Measurements from ENCODE around the gene SHISA7. TPM values are rescaled to one million over a fixed set of nuclear protein-coding genes. Genes with fewer than 3 reads are reported as not detected.

The SHISA7 gene
- total RNA-seq, 1 donor from 2014 or later = not detected

DNA sequence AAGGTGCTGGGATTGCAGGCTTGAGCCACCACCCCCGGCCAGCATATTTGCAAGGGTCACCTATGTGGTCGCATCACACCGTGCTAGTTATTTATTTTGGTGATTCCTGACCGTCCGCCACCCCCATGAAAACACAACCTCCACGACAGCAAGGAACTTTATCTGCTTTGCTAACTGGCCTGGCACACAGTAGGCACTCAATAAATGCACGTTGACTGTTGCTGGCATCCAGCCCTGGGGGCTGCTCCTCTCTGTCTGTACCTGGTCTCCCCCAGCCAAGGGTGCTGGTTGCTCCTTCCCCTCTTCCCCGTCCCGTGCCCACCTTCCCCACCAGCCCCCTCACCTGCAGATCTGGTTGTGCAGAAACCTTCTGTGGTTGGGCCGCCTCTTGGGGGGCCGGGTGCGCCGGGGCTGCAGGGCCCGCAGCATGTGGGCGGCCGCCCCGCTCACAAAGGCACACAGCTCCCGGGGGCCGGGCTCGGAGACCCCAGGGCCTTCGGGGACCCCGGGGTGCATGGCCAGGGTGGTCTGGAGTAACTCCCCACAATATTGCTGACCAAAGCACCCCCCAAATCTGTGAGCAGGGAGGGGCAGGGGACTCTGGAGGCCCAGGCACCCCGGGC, 21.1 kb upstream of the SHISA7 start:
- Mint-ChIP-seq H3K4me3 (ENCODE audit: low read depth) (no peak overlapping the region), H3K4me1 (ENCODE audit: low read depth) (peaks cover 19% of the 10 kb centered on the region), H3K27ac (no peak overlapping the region), H3K27me3 (ENCODE audit: low read depth) (no peaks in the 10 kb centered on the region), H3K9me3 (no peaks in the 10 kb centered on the region), H3K36me3 (ENCODE audit: low read depth) (no peaks in the 10 kb centered on the region)
- no peak for DNase-seq (ENCODE audit: low spot score)
- intact Hi-C loops (cut with micrococcal nuclease) = loop anchor here (5.0 kb wide), 1 partner anchor 168 kb away; no protein-coding TSS in a partner anchor

DNA sequence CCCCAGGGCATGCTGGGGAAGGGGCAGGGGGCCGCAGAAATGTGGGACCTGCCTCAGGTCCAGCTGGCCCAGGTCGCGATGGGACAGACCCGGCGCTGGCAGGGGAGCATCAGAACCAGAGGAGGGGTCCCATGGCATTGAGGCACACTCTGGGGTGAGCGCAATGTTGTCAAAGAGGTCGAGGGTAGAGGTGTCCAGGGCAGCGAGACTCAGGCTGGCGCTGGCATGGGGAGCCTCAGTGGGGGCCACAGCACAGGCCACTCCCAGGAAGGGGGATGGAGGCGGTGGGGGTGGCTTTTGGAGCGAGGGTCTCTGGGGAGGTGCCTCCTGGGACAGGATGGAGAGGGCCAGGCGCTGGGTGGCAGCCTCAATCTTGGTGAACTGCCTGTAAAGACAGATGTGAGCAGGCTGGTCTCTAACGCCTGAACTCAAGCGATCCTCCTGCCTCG, 20.5 kb upstream of the SHISA7 start:
- peaks cover 19% of the 10 kb centered on the region for H3K4me1 Mint-ChIP-seq (ENCODE audit: low read depth)
- no peaks in the 10 kb centered on the region for H3K9me3 Mint-ChIP-seq
- no peaks in the 10 kb centered on the region for H3K27me3 Mint-ChIP-seq (ENCODE audit: low read depth)
- intact Hi-C loops (cut with micrococcal nuclease) = loop anchor here (5.0 kb wide), 1 partner anchor 169 kb away; no protein-coding TSS in a partner anchor
- H3K27ac Mint-ChIP-seq = no peak overlapping the region
- DNase-seq (ENCODE audit: low spot score) = no peak
- H3K4me3 Mint-ChIP-seq (ENCODE audit: low read depth) = no peak overlapping the region
- H3K36me3 Mint-ChIP-seq (ENCODE audit: low read depth) = no peaks in the 10 kb centered on the region

- H3K36me3 Mint-ChIP-seq (ENCODE audit: low read depth) = no peaks in the 10 kb centered on the region
- peaks cover 16% of the 10 kb centered on the region for H3K4me1 Mint-ChIP-seq (ENCODE audit: low read depth)
- no peak for DNase-seq (ENCODE audit: low spot score)
- H3K4me3 Mint-ChIP-seq (ENCODE audit: low read depth) = peak overlapping the region; percentile 85
- intact Hi-C loops (cut with micrococcal nuclease) = loop anchor here (5.0 kb wide), 1 partner anchor 170 kb away; no protein-coding TSS in a partner anchor
- H3K27ac Mint-ChIP-seq = no peak overlapping the region
- no peaks in the 10 kb centered on the region for H3K27me3 Mint-ChIP-seq (ENCODE audit: low read depth)
- no peaks in the 10 kb centered on the region for H3K9me3 Mint-ChIP-seq
Measured at GRCh38 chr19:55462722-55463121, 19.6 kb upstream of the SHISA7 start.

DNA sequence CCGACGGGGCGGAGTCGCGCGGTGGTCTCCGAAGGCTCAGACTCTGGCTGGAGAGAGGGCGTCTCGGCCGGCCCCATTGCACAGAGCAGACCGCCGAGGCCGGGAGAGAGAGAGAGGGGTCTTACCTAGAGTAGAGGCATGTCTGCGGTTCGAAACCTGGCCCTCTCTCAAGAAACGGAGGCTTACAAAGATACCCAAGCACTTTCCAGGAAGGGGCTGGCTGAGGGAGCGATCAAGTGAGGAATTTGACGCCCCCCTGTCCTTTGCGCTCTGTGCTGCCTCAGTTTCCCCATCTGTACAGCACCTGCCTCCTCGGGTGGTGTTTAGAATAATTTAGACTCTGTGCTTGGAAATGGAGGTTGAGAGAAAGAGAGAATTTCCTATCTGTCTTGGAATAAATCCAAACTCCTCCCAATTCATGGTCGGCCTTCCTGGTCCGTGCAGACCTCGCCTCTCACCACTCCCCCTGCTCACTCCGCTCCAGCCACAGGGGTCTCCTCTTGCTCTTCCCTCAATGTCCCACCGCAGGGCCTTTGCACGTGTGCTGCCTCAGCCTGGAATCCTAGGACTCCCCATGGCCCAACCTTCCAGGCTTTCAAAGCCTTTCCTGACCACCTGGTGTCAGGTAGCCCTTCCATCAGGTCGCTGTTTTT, 19.0 kb upstream of the SHISA7 start:
- Mint-ChIP-seq H3K27me3 (ENCODE audit: low read depth) (no peaks in the 10 kb centered on the region), H3K27ac (peak overlapping the region; percentile 73), H3K4me1 (ENCODE audit: low read depth) (peaks cover 16% of the 10 kb centered on the region), H3K9me3 (no peaks in the 10 kb centered on the region), H3K36me3 (ENCODE audit: low read depth) (no peaks in the 10 kb centered on the region), H3K4me3 (ENCODE audit: low read depth) (peak overlapping the region; percentile 85)
- intact Hi-C loops (cut with micrococcal nuclease) = loop anchor here (1.0 to 5.0 kb wide), 3 partner anchors 14 to 170 kb away; partner anchors contain the start of gene ZNF628
- no peak for DNase-seq (ENCODE audit: low spot score)

DNA sequence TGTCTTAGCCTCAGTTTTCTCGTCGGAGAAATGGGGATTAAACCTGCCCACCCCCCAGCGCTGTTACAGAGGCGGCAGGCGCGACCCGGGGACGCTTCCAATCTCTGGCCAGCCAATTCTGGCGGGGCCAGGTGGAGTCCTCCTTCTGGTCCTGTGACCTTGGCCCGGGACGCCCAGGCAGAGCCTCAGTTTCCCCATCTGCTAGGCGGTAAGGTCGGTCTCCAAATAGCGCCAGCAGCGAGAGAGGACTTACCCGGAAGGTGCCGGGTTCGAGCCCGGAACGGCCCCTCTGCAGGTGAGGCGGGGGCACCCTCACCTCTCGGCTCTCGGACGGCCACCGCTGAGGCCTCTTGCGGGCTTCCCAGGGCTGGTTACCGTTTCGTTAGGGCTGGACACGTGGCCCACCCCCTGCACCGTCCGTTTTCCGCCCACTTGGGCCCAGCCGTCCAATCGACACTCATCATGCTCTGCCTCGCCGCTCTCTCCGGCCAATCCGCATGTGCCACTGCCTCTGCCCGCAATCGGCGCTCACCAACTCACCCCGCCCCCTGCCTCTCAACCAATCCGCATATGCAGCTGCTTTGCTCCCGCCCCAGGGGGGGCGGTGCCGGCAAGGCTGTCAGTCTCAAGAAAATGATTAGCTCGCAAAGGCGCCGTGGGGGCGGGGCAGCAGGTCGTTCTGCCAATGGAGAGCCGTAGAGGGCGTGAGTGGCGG, 18.3 kb upstream of the SHISA7 start, which contains the start of gene ISOC2:
Gene ISOC2 (minus strand): TSS at position 384 of the 715 bp plus-strand sequence. CDS start 5,156 bp downstream, outside the sequence.
- Mint-ChIP-seq H3K4me1 (ENCODE audit: low read depth) (peaks cover 16% of the 10 kb centered on the region), H3K36me3 (ENCODE audit: low read depth) (no peaks in the 10 kb centered on the region), H3K27ac (peak within 1 kb of the TSS; percentile 73), H3K9me3 (no peaks in the 10 kb centered on the region), H3K27me3 (ENCODE audit: low read depth) (no peaks in the 10 kb centered on the region), H3K4me3 (ENCODE audit: low read depth) (peak within 1 kb of the TSS; percentile 85)
- intact Hi-C loops (cut with micrococcal nuclease) = loop anchor here (1.0 to 5.0 kb wide), 3 partner anchors 15 to 171 kb away; partner anchors contain the start of gene ZNF628
- DNase-seq (ENCODE audit: low spot score) = peak; percentile 100

- Mint-ChIP-seq H3K36me3 (ENCODE audit: low read depth) (no peaks in the 10 kb centered on the region), H3K4me1 (ENCODE audit: low read depth) (peaks cover 16% of the 10 kb centered on the region), H3K27me3 (ENCODE audit: low read depth) (no peaks in the 10 kb centered on the region), H3K4me3 (ENCODE audit: low read depth) (peak overlapping the region; percentile 85), H3K9me3 (no peaks in the 10 kb centered on the region), H3K27ac (peak overlapping the region; percentile 73)
- intact Hi-C loops (cut with micrococcal nuclease) = loop anchor here (1.0 to 5.0 kb wide), 3 partner anchors 16 to 172 kb away; partner anchors contain the start of gene ZNF628
- no peak for DNase-seq (ENCODE audit: low spot score)
Measured at GRCh38 chr19:55460670-55461258, 17.7 kb upstream of the SHISA7 start.

DNA sequence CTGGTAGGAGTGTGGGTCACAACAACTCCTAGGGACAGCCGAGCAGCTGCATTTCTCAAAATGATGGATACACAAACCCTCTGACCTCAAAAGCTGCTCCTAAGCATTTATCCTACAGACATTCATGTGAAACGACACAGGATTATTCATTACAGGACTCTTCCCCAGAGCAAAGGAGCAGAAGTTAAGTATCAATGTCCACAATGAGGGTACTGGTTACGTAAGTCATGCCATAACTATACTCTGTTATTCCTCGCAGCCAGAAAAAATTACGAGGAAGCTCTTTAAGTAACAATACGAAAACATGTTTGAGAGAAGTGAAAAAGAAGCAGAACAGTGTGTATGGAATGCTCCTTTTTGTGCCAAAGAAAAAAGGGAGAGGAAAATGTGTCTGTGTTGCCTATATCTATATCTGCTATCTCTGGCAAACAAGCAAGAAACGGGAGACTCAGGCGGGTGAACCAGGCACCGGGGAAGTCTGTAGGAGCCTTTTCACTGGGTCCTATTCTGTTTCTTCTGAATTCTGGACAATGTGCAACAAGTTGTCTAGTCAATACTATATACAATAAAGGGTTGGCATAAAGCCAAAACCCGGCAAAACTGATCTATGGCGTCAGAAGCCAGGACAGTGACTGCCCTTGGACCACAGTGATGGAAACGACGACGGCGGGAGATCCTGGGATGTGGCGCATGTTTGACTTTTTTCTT, 17.0 kb upstream of the SHISA7 start:
- Mint-ChIP-seq H3K27ac (no peak overlapping the region), H3K9me3 (no peaks in the 10 kb centered on the region), H3K36me3 (ENCODE audit: low read depth) (no peaks in the 10 kb centered on the region), H3K27me3 (ENCODE audit: low read depth) (no peaks in the 10 kb centered on the region), H3K4me1 (ENCODE audit: low read depth) (peaks cover 16% of the 10 kb centered on the region), H3K4me3 (ENCODE audit: low read depth) (peak overlapping the region; percentile 85)
- no peak for DNase-seq (ENCODE audit: low spot score)
- intact Hi-C loops (cut with micrococcal nuclease) = loop anchor here (5.0 kb wide), 1 partner anchor 172 kb away; no protein-coding TSS in a partner anchor

DNA sequence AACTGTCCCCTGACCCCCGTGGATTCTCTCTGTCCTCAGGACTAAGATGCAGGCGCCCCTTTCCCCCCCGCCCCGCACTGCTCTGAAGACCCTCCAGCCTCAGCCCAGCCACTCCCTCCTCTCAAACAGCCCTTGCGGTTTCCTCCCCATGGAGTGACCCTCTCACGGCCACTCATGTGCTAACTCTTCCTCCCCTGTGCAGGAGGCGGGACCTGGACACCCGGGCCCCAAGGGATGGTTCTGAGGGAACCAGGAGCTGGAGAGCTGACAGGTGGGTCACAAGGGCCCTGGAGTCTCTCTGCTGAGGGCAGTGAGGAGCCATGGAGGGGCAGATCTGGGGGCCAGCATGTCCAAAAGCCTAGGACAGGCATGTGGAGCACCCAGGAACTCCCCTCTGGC, 16.4 kb upstream of the SHISA7 start:
- intact Hi-C loops (cut with micrococcal nuclease) = no loop called here
- no peak for DNase-seq (ENCODE audit: low spot score)
- Mint-ChIP-seq H3K27me3 (ENCODE audit: low read depth) (peaks cover 2% of the 10 kb centered on the region), H3K4me1 (ENCODE audit: low read depth) (peaks cover 16% of the 10 kb centered on the region), H3K36me3 (ENCODE audit: low read depth) (peaks cover 4% of the 10 kb centered on the region), H3K27ac (no peak overlapping the region), H3K9me3 (no peaks in the 10 kb centered on the region), H3K4me3 (ENCODE audit: low read depth) (no peak overlapping the region)

DNA sequence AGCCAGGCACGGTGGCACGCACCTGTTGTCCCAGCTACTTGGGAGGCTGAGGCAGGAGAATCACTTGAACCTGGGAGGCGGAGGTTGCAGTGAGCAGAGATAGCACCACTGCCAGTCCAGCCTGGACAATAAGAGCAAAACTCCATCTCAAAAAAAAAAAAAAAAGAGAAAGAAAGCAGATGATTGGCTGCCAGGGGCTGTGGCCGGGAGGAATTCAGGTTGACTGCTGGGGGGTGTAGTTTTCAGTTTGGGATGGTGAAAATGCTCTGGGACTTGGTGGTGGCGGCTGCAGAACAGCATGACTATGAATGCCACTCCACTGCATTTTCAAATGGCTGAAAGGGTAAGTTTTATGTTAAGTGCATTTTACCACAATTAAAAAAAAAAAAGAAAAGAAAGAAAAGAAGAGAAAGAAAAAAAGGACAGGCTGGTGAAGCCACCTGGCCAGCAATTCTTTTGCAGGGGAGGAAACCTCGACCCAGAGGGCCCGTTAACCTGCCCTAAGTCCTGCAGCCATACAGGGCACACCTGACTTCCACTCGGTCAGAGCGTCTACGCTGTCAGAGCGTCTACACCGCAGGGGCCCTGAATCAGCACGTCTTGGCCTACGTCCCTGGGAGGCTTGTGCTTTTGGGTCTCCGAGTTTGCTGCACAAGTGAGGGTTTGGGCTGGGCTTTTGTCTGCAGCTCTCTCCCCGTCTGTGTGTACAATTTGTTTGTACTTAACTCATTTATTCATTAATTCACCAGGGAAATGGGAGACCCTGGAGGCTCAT, 14.8 kb upstream of the SHISA7 start:
- Mint-ChIP-seq H3K36me3 (ENCODE audit: low read depth) (peaks cover 15% of the 10 kb centered on the region), H3K27me3 (ENCODE audit: low read depth) (peaks cover 11% of the 10 kb centered on the region), H3K9me3 (no peaks in the 10 kb centered on the region), H3K4me1 (ENCODE audit: low read depth) (peaks cover 17% of the 10 kb centered on the region), H3K27ac (no peak overlapping the region), H3K4me3 (ENCODE audit: low read depth) (no peak overlapping the region)
- intact Hi-C loops (cut with micrococcal nuclease) = no loop called here
- no peak for DNase-seq (ENCODE audit: low spot score)

GRCh38 chr19:55456347-55456746, 13.2 kb upstream of the SHISA7 start:
- Mint-ChIP-seq H3K36me3 (ENCODE audit: low read depth) (peaks cover 15% of the 10 kb centered on the region), H3K4me3 (ENCODE audit: low read depth) (no peak overlapping the region), H3K4me1 (ENCODE audit: low read depth) (peaks cover 12% of the 10 kb centered on the region), H3K27me3 (ENCODE audit: low read depth) (peaks cover 16% of the 10 kb centered on the region), H3K27ac (no peak overlapping the region), H3K9me3 (no peaks in the 10 kb centered on the region)
- DNase-seq (ENCODE audit: low spot score) = no peak
- intact Hi-C loops (cut with micrococcal nuclease) = no loop called here

- no peak overlapping the region for H3K27ac Mint-ChIP-seq
- peaks cover 9% of the 10 kb centered on the region for H3K4me1 Mint-ChIP-seq (ENCODE audit: low read depth)
- intact Hi-C loops (cut with micrococcal nuclease) = no loop called here
- H3K9me3 Mint-ChIP-seq = no peaks in the 10 kb centered on the region
- H3K27me3 Mint-ChIP-seq (ENCODE audit: low read depth) = peaks cover 20% of the 10 kb centered on the region
- H3K4me3 Mint-ChIP-seq (ENCODE audit: low read depth) = no peak overlapping the region
- H3K36me3 Mint-ChIP-seq (ENCODE audit: low read depth) = peaks cover 15% of the 10 kb centered on the region
- no peak for DNase-seq (ENCODE audit: low spot score)
Measured at GRCh38 chr19:55455576-55456235, 12.6 kb upstream of the SHISA7 start.
